SK-N-SH treated with all-trans-retinoic acid at 6 μM for 48 hours (cell line): Measurements from ENCODE around the gene DOCK4.

Source experiments
- ATAC-seq: fragments of 200-7000 bp; cut with Tn5 transposase; 3 replicates; pipeline ENCODE4 v1.9.1; 2020; ENCODE audit warnings: mild to moderate bottlenecking, moderate library complexity
- ARNTL ChIP-seq: fragments of 450-650 bp; formaldehyde crosslinking; IDR thresholded peaks from 2 replicates; pipeline ENCODE4 v1.5.0; 2020; ENCODE audit warnings: low read depth, mild to moderate bottlenecking, moderate library complexity, borderline replicate concordance
- BACH2 ChIP-seq: fragments of 250-450 bp; sonication (Bioruptor Pico); IDR thresholded peaks from 2 replicates; pipeline ENCODE4 v1.9.0; 2021; ENCODE audit warnings: mild to moderate bottlenecking, borderline replicate concordance
- CREB5 ChIP-seq: fragments of 250-450 bp; sonication (Bioruptor Pico); IDR thresholded peaks from 2 replicates; pipeline ENCODE4 v1.5.1; 2020; ENCODE audit warnings: low read depth, mild to moderate bottlenecking, moderate library complexity
- CSDC2 ChIP-seq: fragments of 250-450 bp; sonication (Bioruptor Pico); IDR thresholded peaks from 2 replicates; pipeline ENCODE4 v1.5.0; 2020; ENCODE audit warnings: mild to moderate bottlenecking, moderate library complexity
- CSRNP3 ChIP-seq: fragments of 250-450 bp; sonication (Bioruptor Pico); IDR thresholded peaks from 2 replicates; pipeline ENCODE4 v1.5.1; 2021; ENCODE audit warnings: mild to moderate bottlenecking, moderate library complexity
- ESRRG ChIP-seq: fragments of 250-450 bp; sonication (Bioruptor Pico); IDR thresholded peaks from 2 replicates; pipeline ENCODE4 v1.6.1; 2021; ENCODE audit warnings: mild to moderate bottlenecking
- GLIS3 ChIP-seq: fragments of 250-450 bp; sonication (Bioruptor Pico); IDR thresholded peaks from 2 replicates; pipeline ENCODE4 v1.5.0; 2020; ENCODE audit warnings: mild to moderate bottlenecking, moderate library complexity
- ISL1 ChIP-seq: fragments of 250-450 bp; sonication (Bioruptor Pico); IDR thresholded peaks from 2 replicates; pipeline ENCODE4 v2.1.2; 2022; ENCODE audit warnings: mild to moderate bottlenecking, moderate library complexity
- OSR1 ChIP-seq: fragments of 250-450 bp; sonication (Bioruptor Pico); IDR thresholded peaks from 2 replicates; pipeline ENCODE4 v1.8.0; 2022; ENCODE audit warnings: moderate library complexity, mild to moderate bottlenecking, inconsistent platforms
- PATZ1 ChIP-seq: fragments of 250-450 bp; sonication (Bioruptor Pico); IDR thresholded peaks from 2 replicates; pipeline ENCODE4 v1.8.0; 2020; ENCODE audit warnings: mild to moderate bottlenecking, moderate library complexity, borderline replicate concordance
- PPARA ChIP-seq: fragments of 250-450 bp; sonication (Bioruptor Pico); IDR thresholded peaks from 2 replicates; pipeline ENCODE4 v1.5.0; 2020; ENCODE audit warnings: mild to moderate bottlenecking, borderline replicate concordance
- RARB ChIP-seq: fragments of 250-450 bp; sonication (Bioruptor Pico); IDR thresholded peaks from 2 replicates; pipeline ENCODE4 v1.8.0; 2021; ENCODE audit warnings: mild to moderate bottlenecking, moderate library complexity
- SNAI2 ChIP-seq: fragments of 250-450 bp; sonication (Bioruptor Pico); IDR thresholded peaks from 2 replicates; pipeline ENCODE4 v1.5.0; 2020; ENCODE audit warnings: mild to moderate bottlenecking, moderate library complexity
- TOX ChIP-seq: fragments of 250-450 bp; sonication (Bioruptor Pico); IDR thresholded peaks from 2 replicates; pipeline ENCODE4 v1.8.0; 2021; ENCODE audit warnings: mild to moderate bottlenecking, moderate library complexity, borderline replicate concordance
- TSHZ2 ChIP-seq: fragments of 250-450 bp; sonication (Bioruptor Pico); IDR thresholded peaks from 2 replicates; pipeline ENCODE4 v1.5.0; 2020; ENCODE audit warnings: mild to moderate bottlenecking, moderate library complexity
- ZC3H10 ChIP-seq: fragments of 250-450 bp; sonication (Bioruptor Pico); IDR thresholded peaks from 2 replicates; pipeline ENCODE4 v1.5.1; 2021; ENCODE audit warnings: mild to moderate bottlenecking, moderate library complexity
- ZFP3 ChIP-seq: fragments of 250-450 bp; sonication (Bioruptor Pico); IDR thresholded peaks from 2 replicates; pipeline ENCODE4 v1.5.0; 2020; ENCODE audit warnings: mild to moderate bottlenecking, moderate library complexity
- ZFP30 ChIP-seq: fragments of 450-650 bp; formaldehyde crosslinking; IDR thresholded peaks from 2 replicates; pipeline ENCODE4 v1.5.0; 2022; ENCODE audit warnings: mild to moderate bottlenecking, moderate library complexity
- ZNF565 ChIP-seq: fragments of 450-650 bp; formaldehyde crosslinking; conservative IDR thresholded peaks from 2 replicates; pipeline ENCODE4 v1.5.0; 2020; ENCODE audit warnings: low read depth, mild to moderate bottlenecking, moderate library complexity
- ZNF8 ChIP-seq: fragments of 450-650 bp; formaldehyde crosslinking; IDR thresholded peaks from 2 replicates; pipeline ENCODE4 v1.5.0; 2020; ENCODE audit warnings: mild to moderate bottlenecking, moderate library complexity

Gene DOCK4

GRCh38 chr7:111953611-111954010, 252.6 kb downstream of the DOCK4 start:
- TF ChIP-seq TOX (no peak), CSDC2 (CRISPR knock-in tag) (no peak), ZNF565 (CRISPR knock-in tag) (no peak), GLIS3 (no peak)
- ATAC-seq = peak; percentile 91

- ATAC-seq = no peak
- TF ChIP-seq SNAI2 (CRISPR knock-in tag) (no peak), RARB (CRISPR knock-in tag) (no peak), PPARA (no peak), ISL1 (no peak), ZFP30 (CRISPR knock-in tag) (no peak), ZNF565 (CRISPR knock-in tag) (no peak), CREB5 (no peak), ESRRG (no peak), PATZ1 (CRISPR knock-in tag) (no peak), CSRNP3 (CRISPR knock-in tag) (no peak), ZC3H10 (no peak), ZFP3 (CRISPR knock-in tag) (no peak), TOX (no peak), ARNTL (no peak), BACH2 (CRISPR knock-in tag) (no peak)
These were observed 253.4 kb downstream of the DOCK4 start for GRCh38 chr7:111952783-111953182.

GRCh38 chr7:111951052-111951451, 255.1 kb downstream of the DOCK4 start:
- TF ChIP-seq ZC3H10 (peak; percentile 89), TOX (peak; percentile 87), ZFP3 (CRISPR knock-in tag) (no peak), OSR1 (CRISPR knock-in tag) (0 out of 2 replicates have a peak, but pooled peaks have one; percentile 17)
- TF ChIP-seq, all 23 proteins: peak for 3
- ATAC-seq = peak; percentile 32; the same call in 2 of the 3 replicates

GRCh38 chr7:111942450-111943081, 263.6 kb downstream of the DOCK4 start:
- TF ChIP-seq TSHZ2 (CRISPR knock-in tag) (no peak), CSDC2 (CRISPR knock-in tag) (0 out of 2 replicates have a peak, but pooled peaks have one; percentile 18), ZNF8 (CRISPR knock-in tag) (no peak), ZC3H10 (no peak), CREB5 (no peak)
- no peak for ATAC-seq
